HG02981 (cell line): ENCODE measurements around the gene KRTAP19-3.
"Not testable (repeated sequence)": the region's sequence is repeated elsewhere in the genome, so short reads cannot be mapped to it uniquely, and the experiment has no call there.

Experiments used
- ATAC-seq: cut with Tn5 transposase; IDR thresholded peaks from one replicate; pipeline ENCODE4 v1.9.1; 2021; ENCODE audit warnings: mild to moderate bottlenecking, moderate library complexity; ENCODE audit not compliant: unreplicated experiment

Gene KRTAP19-3

GRCh38 chr21:30491963-30492428 lies at the start of gene KRTAP19-3:
Gene KRTAP19-3 (minus strand): TSS chr21:30492013. CDS start chr21:30491957, 56 bp downstream.
- ATAC-seq = no peak

- ATAC-seq = no peak
These were observed 27.1 kb upstream of the KRTAP19-3 start for GRCh38 chr21:30518876-30519275.

- ATAC-seq = no peak
These were observed 23.9 kb upstream of the KRTAP19-3 start for GRCh38 chr21:30515681-30516080.

- not testable (repeated sequence) for ATAC-seq
These were observed 13.9 kb upstream of the KRTAP19-3 start for GRCh38 chr21:30505621-30506205.

GRCh38 chr21:30502041-30502440 lies 10.2 kb upstream of the KRTAP19-3 start, which contains the start of gene KRTAP19-5:
Gene KRTAP19-5 (minus strand): TSS chr21:30502141. CDS start chr21:30502090, 51 bp downstream.
- no peak for ATAC-seq

- no peak for ATAC-seq
These were observed 5.3 kb upstream of the KRTAP19-3 start, which contains the start of gene KRTAP19-4 for GRCh38 chr21:30497065-30497464. Gene KRTAP19-4 (minus strand): TSS chr21:30497165. CDS start chr21:30497110, 55 bp downstream.

GRCh38 chr21:30487336-30487735 lies 4.5 kb downstream of the KRTAP19-3 start, which contains the start of gene KRTAP19-2:
Gene KRTAP19-2 (minus strand): TSS chr21:30487436. CDS start chr21:30487348, 88 bp downstream.
- ATAC-seq = no peak

GRCh38 chr21:30486180-30486579 lies 5.6 kb downstream of the KRTAP19-3 start:
- ATAC-seq = no peak

- no peak for ATAC-seq
These were observed 9.7 kb downstream of the KRTAP19-3 start for GRCh38 chr21:30482130-30482529.

- no peak for ATAC-seq
These were observed 11.7 kb downstream of the KRTAP19-3 start, which contains the start of gene KRTAP19-1 for GRCh38 chr21:30480145-30480544. Gene KRTAP19-1 (minus strand): TSS chr21:30480367. CDS start chr21:30480317, 50 bp downstream.

- no peak for ATAC-seq
These were observed 12.6 kb downstream of the KRTAP19-3 start for GRCh38 chr21:30479259-30479658.

- ATAC-seq = no peak
These were observed 13.8 kb downstream of the KRTAP19-3 start for GRCh38 chr21:30478004-30478403.

GRCh38 chr21:30468900-30469714 lies 22.7 kb downstream of the KRTAP19-3 start:
- no peak for ATAC-seq

GRCh38 chr21:30463713-30464112 lies 28.1 kb downstream of the KRTAP19-3 start:
- ATAC-seq = no peak

- ATAC-seq = no peak
These were observed 43.3 kb downstream of the KRTAP19-3 start for GRCh38 chr21:30448514-30448913.

- no peak for ATAC-seq
These were observed 44.8 kb downstream of the KRTAP19-3 start for GRCh38 chr21:30447056-30447455.

- ATAC-seq = no peak
These were observed 47.6 kb downstream of the KRTAP19-3 start for GRCh38 chr21:30444204-30444603.

GRCh38 chr21:30443226-30443625 lies 48.6 kb downstream of the KRTAP19-3 start:
- no peak for ATAC-seq
